ENCODE data around the gene ADO. TPM values are rescaled to one million over a fixed set of nuclear protein-coding genes. Genes with fewer than 3 reads are reported as not detected.
A peak's percentile ranks its signal among the peaks of the same experiment; 100 is the strongest.

Gene ADO
- total and polyA plus RNA-seq, 2 of the 4 experiments (the other 2 are of a cell fraction) = 8.0 to 8.1 TPM

GRCh38 chr10:62779487-62780248 is 24.9 kb upstream of the ADO start:
- no peak overlapping the region for H3K18ac ChIP-seq (ENCODE audit: low read depth, low read length)
- DNase-seq (peak; percentile 4), ATAC-seq (ENCODE audit: low read depth) (no peak)
- H2AK5ac ChIP-seq (ENCODE audit: low read depth, low read length) = no peak overlapping the region
- no peaks in the 10 kb centered on the region for H3K79me1 ChIP-seq (ENCODE audit: low read depth in 1 of 2, low read length in 2 of 2)
- intact Hi-C loops (cut with micrococcal nuclease) (no loop called here), in situ Hi-C loops (cut with MboI; ENCODE audit: low sequenced_read_pairs) (no loop called here), dilution Hi-C loops (cut with HindIII; ENCODE audit: low sequenced_read_pairs, unreplicated experiment) (no loop called here)
- peaks cover 9% of the 10 kb centered on the region for H3K27me3 ChIP-seq (ENCODE audit: control insufficient read depth, insufficient read depth, low read length)
- no peak overlapping the region for H2BK120ac ChIP-seq (ENCODE audit: low read depth, low read length)
- no peak overlapping the region for H4K5ac ChIP-seq (ENCODE audit: low read depth, low read length)
- no peak overlapping the region for H3K23ac ChIP-seq (ENCODE audit: low read depth, low read length)
- WGBS, 2 experiments (ENCODE audit: extremely low coverage in 2 of 2, insufficient read length in 1 of 2) = no CpG with 5 or more reads among the region's 5 CpGs
- no peak overlapping the region for H2AK9ac ChIP-seq (replicated peaks; ENCODE audit: low read depth, low read length, poor library complexity)
- H3K4ac ChIP-seq (ENCODE audit: low read depth, low read length) = no peak overlapping the region
- no peak overlapping the region for H2BK15ac ChIP-seq (ENCODE audit: low read depth, low read length)
- no peak overlapping the region for H3K27ac ChIP-seq (ENCODE audit: insufficient read depth, low read length)
- H3K4me1 ChIP-seq (ENCODE audit: control insufficient read depth, insufficient read depth, low read length) = no peaks in the 10 kb centered on the region
- H3K9ac ChIP-seq (ENCODE audit: low read depth, low read length) = no peak overlapping the region
- ChIA-PET CTCF (no interaction called here), POLR2A (ENCODE audit: unreplicated experiment) (no interaction called here)
- H3K9me1 ChIP-seq (ENCODE audit: insufficient read depth, low read length) = no peaks in the 10 kb centered on the region
- H2BK20ac ChIP-seq (ENCODE audit: low read depth, low read length) = no peak overlapping the region
- no peak overlapping the region for H2AFZ ChIP-seq (replicated peaks; ENCODE audit: low read length, poor library complexity)
- H3K9me3 ChIP-seq (ENCODE audit: control insufficient read depth, insufficient read depth, low read length) = no peaks in the 10 kb centered on the region
- H4K91ac ChIP-seq (ENCODE audit: insufficient read depth, low read depth, low read length) = no peak overlapping the region
- no peak overlapping the region for H3K56ac ChIP-seq (ENCODE audit: extremely low read depth, insufficient read depth, low read length)
- no peak overlapping the region for H3K4me3 ChIP-seq (ENCODE audit: insufficient read depth, low read depth, low read length)
- H3K14ac ChIP-seq (replicated peaks; ENCODE audit: low read depth, low read length) = no peak overlapping the region
- no peaks in the 10 kb centered on the region for H3K36me3 ChIP-seq (ENCODE audit: control insufficient read depth, insufficient read depth, low read length)
- BruUV-seq (replicated peaks) = no TSS peak
- H4K20me1 ChIP-seq (ENCODE audit: insufficient read depth, low read length) = no peaks in the 10 kb centered on the region
- no peak overlapping the region for H4K8ac ChIP-seq (ENCODE audit: low read depth in 2 of 2, low read length in 2 of 2)
- TF ChIP-seq CEBPB (IDR thresholded peaks at IDR 0.05; ENCODE audit: low read depth, low read length) (peak; percentile 29; the same call in 1 of the 2 replicates), SMC3 (IDR thresholded peaks at IDR 0.05; ENCODE audit: low read depth, low read length) (no peak)
- H3K4me2 ChIP-seq (ENCODE audit: low read depth, low read length) = no peak overlapping the region
- no peak overlapping the region for H2BK5ac ChIP-seq (ENCODE audit: low read depth, low read length, poor library complexity, severe bottlenecking)

All from IMR-90 (cell line).